Stimulated activated naive CD4-positive, alpha-beta T cell treated with Interleukin-2 at 50 U/mL for 16 hours (primary cell): ENCODE data around the gene PELO.
A peak's percentile ranks its signal among the peaks of the same experiment; 100 is the strongest.
"Not testable (repeated sequence)": the region's sequence is repeated elsewhere in the genome, so short reads cannot be mapped to it uniquely, and the experiment has no call there.

Experiments
- DNase-seq: peaks from one replicate; lab custom pipeline; 2025; lab: John Stamatoyannopoulos, UW

PELO gene

GRCh38 chr5:52800394-52801213 is 12.9 kb downstream of the PELO start:
- peak; percentile 54 for DNase-seq

GRCh38 chr5:52801329-52801728 is 13.6 kb downstream of the PELO start:
- no peak for DNase-seq

- DNase-seq = no peak
These were observed 14.7 kb downstream of the PELO start for GRCh38 chr5:52802272-52802973.

- no peak for DNase-seq
These were observed 15.2 kb downstream of the PELO start for GRCh38 chr5:52802974-52803336.

GRCh38 chr5:52804387-52804791 is 16.7 kb downstream of the PELO start:
- no peak for DNase-seq

- no peak for DNase-seq
These were observed 17.3 kb downstream of the PELO start for GRCh38 chr5:52804981-52805380.

GRCh38 chr5:52805615-52806014 is 17.9 kb downstream of the PELO start:
- no peak for DNase-seq

DNA sequence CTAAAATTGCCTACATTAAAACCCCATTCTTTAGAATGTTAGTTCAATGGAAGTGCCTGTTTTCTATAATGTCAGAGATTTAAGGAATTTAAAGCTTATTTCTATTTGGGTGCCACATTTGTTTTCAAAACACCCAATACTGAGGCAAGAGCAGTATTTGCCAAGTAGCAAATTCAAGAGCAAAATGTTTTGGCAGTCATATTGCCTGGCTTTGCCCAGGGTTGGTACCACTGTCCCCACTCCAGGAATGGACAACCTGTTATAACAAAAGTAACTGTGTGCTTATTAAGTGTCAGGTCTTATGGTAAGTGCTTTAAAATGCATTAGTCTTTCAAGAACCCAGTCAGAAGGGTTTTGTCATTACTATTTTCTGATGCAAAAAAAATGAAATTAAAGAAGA is 19.3 kb downstream of the PELO start:
- DNase-seq = no peak

GRCh38 chr5:52807723-52808122 is 20.0 kb downstream of the PELO start:
- DNase-seq = no peak

GRCh38 chr5:52808316-52808901 is 20.7 kb downstream of the PELO start:
- no peak for DNase-seq

GRCh38 chr5:52809884-52810283 is 22.2 kb downstream of the PELO start:
- no peak for DNase-seq

DNA sequence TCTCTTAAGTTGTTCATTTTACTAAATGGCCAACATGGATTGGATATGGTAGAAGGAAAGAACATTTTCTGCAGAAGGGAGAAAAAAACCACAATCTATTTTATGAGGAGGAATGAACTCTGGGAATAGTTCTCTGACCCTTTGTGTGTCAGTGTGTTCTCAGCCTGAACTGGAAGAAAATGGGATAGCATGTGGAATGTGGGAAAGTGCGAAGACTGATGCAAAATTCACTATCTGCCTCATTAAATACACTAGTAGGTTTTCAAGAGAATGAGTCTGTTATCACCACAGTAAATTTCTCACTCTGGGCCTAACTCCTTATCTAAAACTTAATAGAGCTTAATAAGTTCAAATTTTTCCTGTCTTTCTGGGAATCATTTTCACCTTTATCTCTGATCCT is 22.7 kb downstream of the PELO start:
- DNase-seq = no peak

- no peak for DNase-seq
These were observed 23.5 kb downstream of the PELO start for GRCh38 chr5:52811067-52811749.

DNA sequence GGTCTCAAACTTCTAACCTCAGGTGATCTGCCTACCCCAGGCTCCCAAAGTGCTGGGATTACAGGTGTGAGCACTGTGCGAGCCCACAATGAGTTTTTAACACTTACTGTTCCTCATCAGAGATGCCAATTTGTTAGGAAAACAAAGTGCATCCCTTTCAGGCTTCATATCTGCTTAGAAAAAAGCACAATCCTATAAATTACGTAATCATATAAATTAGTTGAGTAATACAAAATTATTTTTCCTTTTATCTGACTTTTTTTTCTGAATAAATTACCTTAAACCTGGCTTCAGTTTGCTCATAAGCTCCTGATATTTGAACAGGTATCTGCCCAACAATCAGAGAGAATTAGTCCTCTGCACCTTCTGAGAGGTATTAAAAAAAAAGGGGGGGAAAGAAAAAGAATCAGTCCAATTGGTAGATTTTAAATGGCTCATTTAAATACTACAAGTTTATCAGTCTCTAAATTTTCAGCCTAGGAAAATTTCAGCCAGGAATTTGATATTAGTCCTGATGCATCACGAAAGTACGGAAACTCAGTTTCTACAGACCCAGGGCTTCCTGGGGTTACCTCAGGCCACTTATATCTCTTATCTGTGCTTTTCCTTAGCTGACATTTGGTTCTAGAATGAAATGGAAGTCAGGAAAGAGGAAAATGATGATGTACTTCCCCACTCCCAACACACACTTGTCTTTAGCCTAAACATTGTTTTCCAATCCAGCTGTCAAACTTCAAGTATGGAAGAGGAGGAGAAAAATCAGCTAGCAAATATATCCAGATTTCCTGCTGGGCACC is 26.8 kb downstream of the PELO start:
- DNase-seq = no peak

- no peak for DNase-seq
These were observed 30.1 kb downstream of the PELO start for GRCh38 chr5:52817818-52818217.

GRCh38 chr5:52818360-52818759 is 30.6 kb downstream of the PELO start:
- DNase-seq = no peak

GRCh38 chr5:52818807-52819206 is 31.1 kb downstream of the PELO start:
- not testable (repeated sequence) for DNase-seq

DNA sequence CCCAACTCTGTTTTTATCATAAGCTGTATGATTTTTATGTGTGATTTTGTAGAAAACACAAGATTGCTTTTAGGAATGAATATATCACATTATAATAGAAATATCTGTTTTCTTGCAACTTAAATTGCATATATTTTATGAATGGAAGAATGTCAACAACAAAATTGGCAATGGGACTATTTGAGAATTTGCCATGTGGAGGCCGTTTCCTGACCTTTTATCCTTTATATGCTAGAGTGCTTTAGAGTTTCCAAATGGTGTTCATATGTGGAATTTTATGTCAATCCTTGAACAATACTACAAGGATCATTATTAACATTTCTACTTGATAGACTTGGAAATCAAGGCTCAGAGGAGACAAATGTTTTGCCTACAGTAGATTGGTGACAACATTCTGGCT is 34.2 kb downstream of the PELO start:
- DNase-seq = no peak

DNA sequence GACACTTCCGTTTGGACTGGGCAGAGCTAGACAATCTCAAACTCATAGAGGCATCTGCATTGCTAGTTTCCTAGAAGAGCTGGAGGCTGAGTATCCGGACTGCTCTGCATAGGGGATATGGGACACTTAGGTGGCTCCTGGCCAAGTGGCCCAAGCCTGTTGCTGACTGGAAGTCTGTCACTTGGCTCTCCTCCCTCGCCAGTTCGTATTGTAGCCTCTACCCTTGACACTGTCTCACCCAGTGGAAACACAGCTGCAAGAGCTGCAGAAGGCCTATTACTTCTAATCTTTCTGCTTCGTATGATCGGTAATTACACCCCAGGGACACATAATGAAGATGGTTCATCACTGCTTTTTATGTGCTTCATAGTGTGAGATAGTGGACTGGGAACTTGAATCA is 34.7 kb downstream of the PELO start:
- DNase-seq = no peak

DNA sequence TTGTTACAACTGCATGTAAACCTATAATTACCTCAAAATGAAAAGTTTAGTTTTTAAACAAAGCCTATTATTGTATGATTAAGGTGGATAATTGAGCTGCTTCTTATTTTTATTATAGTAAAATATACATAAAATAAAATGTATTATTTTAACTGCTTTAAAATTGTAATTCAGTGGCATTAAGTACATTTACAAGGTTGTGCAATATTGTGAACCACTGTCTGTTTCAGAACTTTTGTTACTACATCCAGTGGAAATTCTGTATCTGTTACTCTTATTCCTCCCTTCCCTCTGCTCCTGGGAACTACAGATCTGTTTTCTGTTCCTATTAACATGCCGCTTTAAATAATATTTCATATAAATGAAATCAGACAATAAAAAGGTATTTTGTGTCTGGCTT is 37.1 kb downstream of the PELO start:
- no peak for DNase-seq

- no peak for DNase-seq
These were observed 38.1 kb downstream of the PELO start for GRCh38 chr5:52825826-52826225.

GRCh38 chr5:52827815-52828214 is 40.1 kb downstream of the PELO start:
- no peak for DNase-seq
